GM23248 (cell line): ENCODE results near the gene LIMCH1. TPM values are rescaled to one million over a fixed set of nuclear protein-coding genes. Genes with fewer than 3 reads are reported as not detected.

Experiments
- DNase-seq: peaks from one replicate; pipeline ENCODE4 v3.0.0-alpha.2; 2015
- H2AFZ ChIP-seq: fragments of 200-600 bp; sonication (generic); 2 replicates; pipeline ENCODE4 v1.6.1; 2016; ENCODE audit warnings: antibody characterized with exemption
- H3F3A ChIP-seq: fragments of 200-600 bp; sonication (generic); 2 replicates; pipeline ENCODE4 v1.6.1; 2016; ENCODE audit warnings: mild to moderate bottlenecking, antibody characterized with exemption, mixed run types; ENCODE audit not compliant: insufficient read depth
- H3K27ac ChIP-seq: fragments of 200-600 bp; sonication (generic); 2 replicates; pipeline ENCODE4 v1.5.1; 2016; ENCODE audit warnings: mild to moderate bottlenecking
- H3K27me3 ChIP-seq: fragments of 200-600 bp; sonication (generic); replicated peaks from 2 replicates; pipeline ENCODE4 v1.6.1; 2016; ENCODE audit warnings: mild to moderate bottlenecking; ENCODE audit not compliant: insufficient read depth
- H3K36me3 ChIP-seq: fragments of 200-600 bp; sonication (generic); 2 replicates; pipeline ENCODE4 v1.6.1; 2016; ENCODE audit warnings: low read depth, mild to moderate bottlenecking
- H3K4me1 ChIP-seq: fragments of 200-600 bp; sonication (generic); 2 replicates; pipeline ENCODE4 v1.6.1; 2016; ENCODE audit warnings: mild to moderate bottlenecking; ENCODE audit not compliant: insufficient read depth
- H3K4me2 ChIP-seq: fragments of 200-600 bp; sonication (generic); one replicate; pipeline ENCODE4 v1.6.1; 2016; ENCODE audit warnings: mild to moderate bottlenecking; ENCODE audit not compliant: unreplicated experiment
- H3K4me3 ChIP-seq: fragments of 200-600 bp; sonication (generic); 2 replicates; pipeline ENCODE4 v1.5.1; 2016; ENCODE audit warnings: mild to moderate bottlenecking
- H3K79me2 ChIP-seq: fragments of 200-600 bp; sonication (generic); 2 replicates; pipeline ENCODE4 v1.6.1; 2016; ENCODE audit warnings: mild to moderate bottlenecking; ENCODE audit not compliant: insufficient read depth
- H3K9ac ChIP-seq: fragments of 200-600 bp; sonication (generic); 2 replicates; pipeline ENCODE4 v1.6.1; 2016; ENCODE audit warnings: mild to moderate bottlenecking
- H3K9me2 ChIP-seq: fragments of 200-600 bp; sonication (generic); 2 replicates; pipeline ENCODE4 v1.6.1; 2016; ENCODE audit warnings: mixed run types, mild to moderate bottlenecking, moderate library complexity; ENCODE audit not compliant: insufficient read depth
- H3K9me3 ChIP-seq: fragments of 200-600 bp; sonication (generic); one replicate; pipeline ENCODE4 v1.6.1; 2017; ENCODE audit warnings: low read depth
- H4K20me1 ChIP-seq: fragments of 200-600 bp; sonication (generic); 2 replicates; pipeline ENCODE4 v1.6.0; 2016; ENCODE audit not compliant: insufficient read depth
- EZH2 ChIP-seq: fragments of 200-600 bp; sonication (generic); IDR thresholded peaks from 2 replicates; pipeline ENCODE4 v1.6.1; 2018; ENCODE audit warnings: antibody characterized with exemption, mild to moderate bottlenecking; ENCODE audit not compliant: insufficient read depth, poor library complexity, severe bottlenecking
- EZH2phosphoT487 ChIP-seq: fragments of 200-600 bp; sonication (generic); IDR thresholded peaks from 2 replicates; pipeline ENCODE4 v1.6.1; 2018; ENCODE audit warnings: antibody characterized with exemption, moderate library complexity, mild to moderate bottlenecking, low read depth; ENCODE audit not compliant: insufficient read depth
- WGBS, 2 experiments: methylation state at CpG; one replicate each; pipeline ENCODE4 v1.1.6; 2015 to 2017; ENCODE audit warnings: low lambda C conversion rate in 2 of 2, low coverage in 1 of 2; ENCODE audit errors: missing lambda C conversion rate in 2 of 2; 5-methylcytosine and 5-hydroxymethylcytosine counted together
- in situ Hi-C: fragments of 300-500 bp; cut with MboI; formaldehyde crosslinking; loops from 2 replicates; pipeline ENCODE4 v1.15.0; 2020
- polyA plus RNA-seq: library from polyadenylated mRNA; unstranded; fragments of >200 nt; fragmentation: Nextera tagmentation; extraction: Ambion mirVana; gene quantifications from 2 replicates; pipeline ENCODE4 v1.2.1, GENCODE V29; 2016
- total RNA-seq: library from RNA; depleted of rRNA; stranded (reverse); fragments of >200 nt; shearing (Covaris generic); gene quantifications from 2 replicates; pipeline ENCODE4 v1.2.3, GENCODE V29; 2014

LIMCH1 gene
- total and polyA plus RNA-seq, 2 experiments from 2014 or later, result 17.4 to 22.2 TPM

DNA sequence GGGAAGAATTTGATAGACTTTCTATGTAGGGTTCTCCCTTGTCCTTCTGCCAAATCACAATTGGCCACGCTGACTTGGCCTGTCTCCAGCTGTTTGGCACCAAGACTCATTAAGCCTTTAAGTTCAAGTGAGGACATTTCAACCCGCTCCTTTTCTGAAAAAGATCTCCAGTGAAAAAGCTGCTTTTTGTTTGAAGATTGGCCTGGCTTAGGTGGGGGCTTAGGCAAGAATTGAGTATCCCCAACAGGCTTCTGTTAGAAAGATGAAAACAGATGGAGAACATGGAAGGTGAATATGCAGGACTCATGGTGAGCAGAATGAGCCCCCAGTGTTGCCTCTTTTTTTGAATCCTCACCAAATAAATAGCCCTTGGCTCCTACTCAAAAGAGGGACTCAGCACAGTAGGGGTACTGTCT lies 28.5 kb upstream of the LIMCH1 start:
- Histone ChIP-seq H3K79me2 (no peaks in the 10 kb centered on the region), H2AFZ (no peak overlapping the region), H3K27me3 (no peaks in the 10 kb centered on the region), H3K4me2 (no peak overlapping the region), H3K4me1 (peaks cover 14% of the 10 kb centered on the region), H3K4me3 (no peak overlapping the region), H4K20me1 (no peaks in the 10 kb centered on the region), H3K36me3 (no peaks in the 10 kb centered on the region), H3K9me2 (no peaks in the 10 kb centered on the region), H3F3A (no peaks in the 10 kb centered on the region), H3K27ac (no peak overlapping the region), H3K9ac (no peak overlapping the region), H3K9me3 (no peaks in the 10 kb centered on the region)
- TF ChIP-seq EZH2 (no peak), EZH2phosphoT487 (no peak)
- no peak for DNase-seq
- 53 to 60% methylated on average over 2 of the region's 2 CpGs for WGBS, 2 experiments
- in situ Hi-C loops, result no loop called here

DNA sequence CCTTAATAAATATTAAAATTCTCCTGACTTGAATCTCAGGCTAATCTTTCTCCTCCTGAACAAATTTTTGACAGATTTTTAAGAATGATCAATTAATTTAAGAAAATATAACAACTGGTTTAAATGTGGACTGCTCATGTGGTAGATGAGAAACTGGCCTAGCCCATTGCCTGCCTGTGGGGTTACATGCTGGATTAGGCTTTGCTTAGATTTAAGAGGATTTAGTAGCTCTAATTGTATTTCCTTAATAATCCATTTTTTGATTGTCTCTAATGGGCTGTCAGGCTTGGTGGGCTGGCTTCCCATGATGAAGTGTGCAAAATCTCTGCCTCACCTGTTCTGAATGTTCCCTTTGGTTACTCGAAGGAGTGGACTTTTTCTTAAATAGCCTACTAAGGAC lies 27.8 kb upstream of the LIMCH1 start:
- no peak for DNase-seq
- Histone ChIP-seq H3K36me3 (no peaks in the 10 kb centered on the region), H4K20me1 (no peaks in the 10 kb centered on the region), H3K4me3 (no peak overlapping the region), H3K9me2 (no peaks in the 10 kb centered on the region), H3K4me1 (peaks cover 14% of the 10 kb centered on the region), H3K9me3 (no peaks in the 10 kb centered on the region), H3F3A (no peaks in the 10 kb centered on the region), H2AFZ (no peak overlapping the region), H3K4me2 (no peak overlapping the region), H3K27ac (no peak overlapping the region), H3K9ac (no peak overlapping the region), H3K27me3 (no peaks in the 10 kb centered on the region), H3K79me2 (no peaks in the 10 kb centered on the region)
- in situ Hi-C loops, result no loop called here
- 38 to 42% methylated on average over 1 of the region's 1 CpG for WGBS, 2 experiments
- TF ChIP-seq EZH2 (no peak), EZH2phosphoT487 (no peak)

- Histone ChIP-seq H3K27me3 (no peaks in the 10 kb centered on the region), H3K4me2 (no peak overlapping the region), H3K9me2 (no peaks in the 10 kb centered on the region), H3K9me3 (no peaks in the 10 kb centered on the region), H3K4me1 (peaks cover 1% of the 10 kb centered on the region; the same call in 1 of the 2 replicates), H3K4me3 (no peak overlapping the region), H3K36me3 (no peaks in the 10 kb centered on the region), H3F3A (no peaks in the 10 kb centered on the region), H4K20me1 (no peaks in the 10 kb centered on the region), H3K79me2 (no peaks in the 10 kb centered on the region), H3K27ac (no peak overlapping the region), H3K9ac (no peak overlapping the region), H2AFZ (no peak overlapping the region)
- DNase-seq, result no peak
- 26 to 35% methylated on average over 1 of the region's 1 CpG for WGBS, 2 experiments
- in situ Hi-C loops, result no loop called here
- no peak for TF ChIP-seq EZH2
- TF ChIP-seq EZH2phosphoT487, result no peak
Measured at GRCh38 chr4:41512136-41512535, 25.8 kb upstream of the LIMCH1 start.

DNA sequence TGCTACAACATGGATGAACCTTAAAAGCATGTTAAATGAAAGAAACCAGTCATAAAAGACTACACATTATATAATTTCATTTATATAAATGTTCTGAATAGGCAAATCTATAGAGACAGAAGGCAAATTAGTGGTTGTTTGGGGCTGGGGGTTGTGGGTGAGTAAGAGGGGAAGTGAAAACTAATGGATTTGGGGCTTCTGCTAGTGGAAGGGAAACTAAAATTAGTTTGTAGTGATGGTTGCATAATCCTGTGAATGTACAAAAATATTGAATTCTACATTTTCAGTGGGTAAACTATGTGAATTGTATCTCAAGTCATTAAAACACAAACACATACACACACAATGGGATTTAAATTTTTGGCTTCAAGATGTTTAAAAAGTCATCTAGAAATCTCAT lies 25.4 kb upstream of the LIMCH1 start:
- Histone ChIP-seq H3K79me2 (no peaks in the 10 kb centered on the region), H4K20me1 (no peaks in the 10 kb centered on the region), H3K9me2 (no peaks in the 10 kb centered on the region), H3K9me3 (no peaks in the 10 kb centered on the region), H2AFZ (no peak overlapping the region), H3K4me3 (no peak overlapping the region), H3K9ac (no peak overlapping the region), H3K4me1 (no peaks in the 10 kb centered on the region), H3F3A (no peaks in the 10 kb centered on the region), H3K27me3 (no peaks in the 10 kb centered on the region), H3K4me2 (no peak overlapping the region), H3K27ac (no peak overlapping the region), H3K36me3 (no peaks in the 10 kb centered on the region)
- DNase-seq, result no peak
- no peak for TF ChIP-seq EZH2
- TF ChIP-seq EZH2phosphoT487, result no peak
- in situ Hi-C loops, result no loop called here

- Histone ChIP-seq H3K36me3 (no peaks in the 10 kb centered on the region), H4K20me1 (no peaks in the 10 kb centered on the region)
Measured at GRCh38 chr4:41514169-41514568, 23.8 kb upstream of the LIMCH1 start.

More at GRCh38 chr4:41514169-41514568, 23.8 kb upstream of the LIMCH1 start:
- no peak for TF ChIP-seq EZH2phosphoT487
- H3K27me3 ChIP-seq, result no peaks in the 10 kb centered on the region
- WGBS, 2 experiments, result 85 to 89% methylated on average over 1 of the region's 1 CpG
- no peaks in the 10 kb centered on the region for H3K9me3 ChIP-seq
- no peak overlapping the region for H2AFZ ChIP-seq
- H3K9me2 ChIP-seq, result no peaks in the 10 kb centered on the region
- DNase-seq, result no peak
- H3K4me2 ChIP-seq, result no peak overlapping the region
- no peaks in the 10 kb centered on the region for H3K4me1 ChIP-seq
- H3K4me3 ChIP-seq, result no peak overlapping the region
- in situ Hi-C loops, result no loop called here
- H3K9ac ChIP-seq, result no peak overlapping the region
- H3K27ac ChIP-seq, result no peak overlapping the region
- no peaks in the 10 kb centered on the region for H3K79me2 ChIP-seq
- H3F3A ChIP-seq, result no peaks in the 10 kb centered on the region
